ENCODE results near the gene GBA3.
A peak's percentile ranks its signal among the peaks of the same experiment; 100 is the strongest.

The GBA3 gene

GRCh38 chr4:22850630-22851029 is 157.9 kb downstream of the GBA3 start:
- no peaks in the 10 kb centered on the region for H3K9me3 ChIP-seq (replicated peaks; ENCODE audit: insufficient read depth, low read length)
- H2AFZ ChIP-seq (ENCODE audit: low read length), result no peak overlapping the region
- H3K27ac ChIP-seq (ENCODE audit: low read length), result peak overlapping the region; percentile 41; the same call in 1 of the 2 replicates
- no peaks in the 10 kb centered on the region for H3K9me2 ChIP-seq (replicated peaks; ENCODE audit: insufficient read depth, low read length)
- H3K36me3 ChIP-seq (replicated peaks; ENCODE audit: insufficient read depth, low read length), result no peaks in the 10 kb centered on the region
- peak overlapping the region; percentile 75 for H3K4me2 ChIP-seq (ENCODE audit: low read depth, low read length)
- no peaks in the 10 kb centered on the region for H3K79me2 ChIP-seq (ENCODE audit: low read length)
- H3F3A ChIP-seq (ENCODE audit: insufficient read depth, low read length), result peaks cover 11% of the 10 kb centered on the region; the same call in 1 of the 2 replicates
- peaks cover 36% of the 10 kb centered on the region for H3K4me1 ChIP-seq (ENCODE audit: low read length)
- TF ChIP-seq EZH2 (optimal IDR thresholded peaks at IDR 0.05; ENCODE audit: low read depth, low read length), result no peak
- no peak for TF ChIP-seq EZH2phosphoT487 (IDR thresholded peaks at IDR 0.05; ENCODE audit: low read length)
- TF ChIP-seq, protein P1, sequence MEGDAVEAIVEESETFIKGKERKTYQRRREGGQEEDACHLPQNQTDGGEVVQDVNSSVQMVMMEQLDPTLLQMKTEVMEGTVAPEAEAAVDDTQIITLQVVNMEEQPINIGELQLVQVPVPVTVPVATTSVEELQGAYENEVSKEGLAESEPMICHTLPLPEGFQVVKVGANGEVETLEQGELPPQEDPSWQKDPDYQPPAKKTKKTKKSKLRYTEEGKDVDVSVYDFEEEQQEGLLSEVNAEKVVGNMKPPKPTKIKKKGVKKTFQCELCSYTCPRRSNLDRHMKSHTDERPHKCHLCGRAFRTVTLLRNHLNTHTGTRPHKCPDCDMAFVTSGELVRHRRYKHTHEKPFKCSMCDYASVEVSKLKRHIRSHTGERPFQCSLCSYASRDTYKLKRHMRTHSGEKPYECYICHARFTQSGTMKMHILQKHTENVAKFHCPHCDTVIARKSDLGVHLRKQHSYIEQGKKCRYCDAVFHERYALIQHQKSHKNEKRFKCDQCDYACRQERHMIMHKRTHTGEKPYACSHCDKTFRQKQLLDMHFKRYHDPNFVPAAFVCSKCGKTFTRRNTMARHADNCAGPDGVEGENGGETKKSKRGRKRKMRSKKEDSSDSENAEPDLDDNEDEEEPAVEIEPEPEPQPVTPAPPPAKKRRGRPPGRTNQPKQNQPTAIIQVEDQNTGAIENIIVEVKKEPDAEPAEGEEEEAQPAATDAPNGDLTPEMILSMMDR (IDR thresholded peaks at IDR 0.05; ENCODE audit: low read length), result no peak
- no peak overlapping the region for H3K9ac ChIP-seq (ENCODE audit: low read length)
- DNase-seq, result peak; percentile 86
- H3K27me3 ChIP-seq (replicated peaks; ENCODE audit: insufficient read depth, low read length), result no peaks in the 10 kb centered on the region; the same call in 1 of the 2 replicates
- H3K4me3 ChIP-seq (ENCODE audit: low read length), result peak overlapping the region; percentile 31
- H4K20me1 ChIP-seq (ENCODE audit: insufficient read depth, low read length), result no peaks in the 10 kb centered on the region

- H3K4me1 ChIP-seq (ENCODE audit: low read length), result peaks cover 15% of the 10 kb centered on the region
- peak; percentile 70 for DNase-seq
- no peaks in the 10 kb centered on the region for H3K27me3 ChIP-seq (replicated peaks; ENCODE audit: insufficient read depth, low read length)
- no peaks in the 10 kb centered on the region for H4K20me1 ChIP-seq (ENCODE audit: insufficient read depth, low read length)
- no peak overlapping the region for H2AFZ ChIP-seq (ENCODE audit: low read length)
- no peaks in the 10 kb centered on the region for H3K79me2 ChIP-seq (ENCODE audit: low read length)
- no peaks in the 10 kb centered on the region for H3K9me3 ChIP-seq (replicated peaks; ENCODE audit: insufficient read depth, low read length)
- no peak overlapping the region for H3K4me3 ChIP-seq (ENCODE audit: low read length)
- peaks cover 9% of the 10 kb centered on the region for H3F3A ChIP-seq (ENCODE audit: insufficient read depth, low read length)
- no peaks in the 10 kb centered on the region for H3K36me3 ChIP-seq (replicated peaks; ENCODE audit: insufficient read depth, low read length)
- no peak overlapping the region for H3K9ac ChIP-seq (ENCODE audit: low read length)
- peak overlapping the region; percentile 26; the same call in 1 of the 2 replicates for H3K4me2 ChIP-seq (ENCODE audit: low read depth, low read length)
- no peaks in the 10 kb centered on the region for H3K9me2 ChIP-seq (replicated peaks; ENCODE audit: insufficient read depth, low read length)
- TF ChIP-seq EZH2 (optimal IDR thresholded peaks at IDR 0.05; ENCODE audit: low read depth, low read length) (no peak), EZH2phosphoT487 (IDR thresholded peaks at IDR 0.05; ENCODE audit: low read length) (no peak)
- TF ChIP-seq, protein P1 (IDR thresholded peaks at IDR 0.05; ENCODE audit: low read length), result no peak
- H3K27ac ChIP-seq (ENCODE audit: low read length), result peak overlapping the region; percentile 4; the same call in 1 of the 2 replicates
These were observed 164.7 kb downstream of the GBA3 start for GRCh38 chr4:22857411-22857810.

- H4K20me1 ChIP-seq (ENCODE audit: insufficient read depth, low read length), result no peaks in the 10 kb centered on the region
- H2AFZ ChIP-seq (ENCODE audit: low read length), result no peak overlapping the region
- H3F3A ChIP-seq (ENCODE audit: insufficient read depth, low read length), result peaks cover 9% of the 10 kb centered on the region
- no peak overlapping the region for H3K27ac ChIP-seq (ENCODE audit: low read length)
- H3K79me2 ChIP-seq (ENCODE audit: low read length), result no peaks in the 10 kb centered on the region
- H3K4me1 ChIP-seq (ENCODE audit: low read length), result peaks cover 15% of the 10 kb centered on the region
- H3K9ac ChIP-seq (ENCODE audit: low read length), result no peak overlapping the region
- no peak for DNase-seq
- H3K27me3 ChIP-seq (replicated peaks; ENCODE audit: insufficient read depth, low read length), result no peaks in the 10 kb centered on the region
- no peaks in the 10 kb centered on the region for H3K9me2 ChIP-seq (replicated peaks; ENCODE audit: insufficient read depth, low read length)
- no peaks in the 10 kb centered on the region for H3K36me3 ChIP-seq (replicated peaks; ENCODE audit: insufficient read depth, low read length)
- no peak overlapping the region for H3K4me2 ChIP-seq (ENCODE audit: low read depth, low read length)
- no peak overlapping the region for H3K4me3 ChIP-seq (ENCODE audit: low read length)
- TF ChIP-seq, protein P1 (IDR thresholded peaks at IDR 0.05; ENCODE audit: low read length), result no peak
- TF ChIP-seq EZH2phosphoT487 (IDR thresholded peaks at IDR 0.05; ENCODE audit: low read length) (no peak), EZH2 (optimal IDR thresholded peaks at IDR 0.05; ENCODE audit: low read depth, low read length) (no peak)
- H3K9me3 ChIP-seq (replicated peaks; ENCODE audit: insufficient read depth, low read length), result no peaks in the 10 kb centered on the region
These were observed 166.6 kb downstream of the GBA3 start for GRCh38 chr4:22859318-22859717.
